GM19351 (cell line): ENCODE data around the gene AHCYL2.

Experiments used
- ATAC-seq: cut with Tn5 transposase; IDR thresholded peaks from one replicate; pipeline ENCODE4 v1.9.1; 2021; ENCODE audit warnings: mild to moderate bottlenecking, moderate library complexity; ENCODE audit not compliant: unreplicated experiment

Gene AHCYL2

GRCh38 chr7:129224251-129225205 is at the start of gene AHCYL2:
Gene AHCYL2 (plus strand): TSS chr7:129225030.
- peak; percentile 89 for ATAC-seq

- no peak for ATAC-seq
Measured at GRCh38 chr7:129176916-129177710, 47.7 kb upstream of the AHCYL2 start.

GRCh38 chr7:129184981-129185670 is 39.7 kb upstream of the AHCYL2 start:
- no peak for ATAC-seq

- no peak for ATAC-seq
Measured at GRCh38 chr7:129186749-129187260, 38.0 kb upstream of the AHCYL2 start.

GRCh38 chr7:129187681-129188371 is 37.0 kb upstream of the AHCYL2 start:
- ATAC-seq, result no peak

GRCh38 chr7:129188372-129188891 is 36.4 kb upstream of the AHCYL2 start, which contains the start of gene SMO:
Gene SMO (plus strand): TSS chr7:129188633. CDS start chr7:129189152, 519 bp downstream.
- ATAC-seq, result no peak

- no peak for ATAC-seq
Measured at GRCh38 chr7:129188892-129189660, 35.8 kb upstream of the AHCYL2 start.

GRCh38 chr7:129189661-129190310 is 35.0 kb upstream of the AHCYL2 start:
- no peak for ATAC-seq

- ATAC-seq, result no peak
Measured at GRCh38 chr7:129191272-129191671, 33.6 kb upstream of the AHCYL2 start.

GRCh38 chr7:129193892-129194291 is 30.9 kb upstream of the AHCYL2 start:
- no peak for ATAC-seq

- ATAC-seq, result no peak
Measured at GRCh38 chr7:129197771-129198170, 27.1 kb upstream of the AHCYL2 start.

- ATAC-seq, result no peak
Measured at GRCh38 chr7:129199406-129199805, 25.4 kb upstream of the AHCYL2 start.

- ATAC-seq, result no peak
Measured at GRCh38 chr7:129202058-129202777, 22.6 kb upstream of the AHCYL2 start.

- ATAC-seq, result no peak
Measured at GRCh38 chr7:129203050-129203741, 21.6 kb upstream of the AHCYL2 start.

GRCh38 chr7:129205126-129205818 is 19.6 kb upstream of the AHCYL2 start:
- ATAC-seq, result no peak

- no peak for ATAC-seq
Measured at GRCh38 chr7:129205987-129206785, 18.6 kb upstream of the AHCYL2 start.
